Bronchial epithelial cell (primary cell): ENCODE results near the gene HENMT1. TPM values are rescaled to one million over a fixed set of nuclear protein-coding genes. Genes with fewer than 3 reads are reported as not detected.
"Not testable (repeated sequence)": the region's sequence is repeated elsewhere in the genome, so short reads cannot be mapped to it uniquely, and the experiment has no call there.

ENCODE experiments used
- DNase-seq: peaks from one replicate; pipeline ENCODE4 v3.0.0-alpha.2; 2010; ENCODE audit warnings: low read depth
- FAIRE-seq: peaks from 2 replicates; lab custom pipeline; 2011; peaks lifted over from hg19 to GRCh38; lab: Jason Lieb, UNC
- H3K27me3 ChIP-seq: 2 replicates; pipeline ENCODE4 v1.5.1; 2011; ENCODE audit warnings: low read length; ENCODE audit not compliant: control insufficient read depth, insufficient read depth
- H3K36me3 ChIP-seq: 2 replicates; pipeline ENCODE4 v1.5.1; 2011; ENCODE audit warnings: low read length; ENCODE audit not compliant: control insufficient read depth, insufficient read depth
- H3K4me3 ChIP-seq: 2 replicates; pipeline ENCODE4 v1.5.1; 2011; ENCODE audit warnings: mild to moderate bottlenecking, low read depth, low read length, control low read depth
- total RNA-seq: library from RNA; depleted of rRNA; stranded (reverse); fragments of >200 nt; gene quantifications from 2 replicates; pipeline ENCODE4 v1.2.1, GENCODE V29; 2014
- TF ChIP-seq, protein P1 (sequence below): IDR thresholded peaks from 2 replicates; pipeline ENCODE4 v1.5.1; 2011; ENCODE audit warnings: mild to moderate bottlenecking, moderate library complexity, low read length, control low read depth, inconsistent platforms; ENCODE audit not compliant: insufficient read depth, severe bottlenecking

Gene HENMT1
- total RNA-seq, 1 donor from 2014 or later, result 1.1 TPM

- no peak for FAIRE-seq
- H3K4me3 ChIP-seq, result no peak overlapping the region
Measured at GRCh38 chr1:108646648-108647269, 14.1 kb downstream of the HENMT1 start.

GRCh38 chr1:108646265-108646647 lies 14.6 kb downstream of the HENMT1 start:
- Histone ChIP-seq H3K36me3 (no peaks in the 10 kb centered on the region), H3K27me3 (no peaks in the 10 kb centered on the region), H3K4me3 (no peak overlapping the region)
- TF ChIP-seq, protein P1, sequence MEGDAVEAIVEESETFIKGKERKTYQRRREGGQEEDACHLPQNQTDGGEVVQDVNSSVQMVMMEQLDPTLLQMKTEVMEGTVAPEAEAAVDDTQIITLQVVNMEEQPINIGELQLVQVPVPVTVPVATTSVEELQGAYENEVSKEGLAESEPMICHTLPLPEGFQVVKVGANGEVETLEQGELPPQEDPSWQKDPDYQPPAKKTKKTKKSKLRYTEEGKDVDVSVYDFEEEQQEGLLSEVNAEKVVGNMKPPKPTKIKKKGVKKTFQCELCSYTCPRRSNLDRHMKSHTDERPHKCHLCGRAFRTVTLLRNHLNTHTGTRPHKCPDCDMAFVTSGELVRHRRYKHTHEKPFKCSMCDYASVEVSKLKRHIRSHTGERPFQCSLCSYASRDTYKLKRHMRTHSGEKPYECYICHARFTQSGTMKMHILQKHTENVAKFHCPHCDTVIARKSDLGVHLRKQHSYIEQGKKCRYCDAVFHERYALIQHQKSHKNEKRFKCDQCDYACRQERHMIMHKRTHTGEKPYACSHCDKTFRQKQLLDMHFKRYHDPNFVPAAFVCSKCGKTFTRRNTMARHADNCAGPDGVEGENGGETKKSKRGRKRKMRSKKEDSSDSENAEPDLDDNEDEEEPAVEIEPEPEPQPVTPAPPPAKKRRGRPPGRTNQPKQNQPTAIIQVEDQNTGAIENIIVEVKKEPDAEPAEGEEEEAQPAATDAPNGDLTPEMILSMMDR, result no peak
- no peak for DNase-seq
- no peak for FAIRE-seq

More at GRCh38 chr1:108646648-108647269, 14.1 kb downstream of the HENMT1 start:
- peak; percentile 63 for DNase-seq
- TF ChIP-seq, protein P1, result no peak
- Histone ChIP-seq H3K27me3 (no peaks in the 10 kb centered on the region), H3K36me3 (no peaks in the 10 kb centered on the region)

DNA sequence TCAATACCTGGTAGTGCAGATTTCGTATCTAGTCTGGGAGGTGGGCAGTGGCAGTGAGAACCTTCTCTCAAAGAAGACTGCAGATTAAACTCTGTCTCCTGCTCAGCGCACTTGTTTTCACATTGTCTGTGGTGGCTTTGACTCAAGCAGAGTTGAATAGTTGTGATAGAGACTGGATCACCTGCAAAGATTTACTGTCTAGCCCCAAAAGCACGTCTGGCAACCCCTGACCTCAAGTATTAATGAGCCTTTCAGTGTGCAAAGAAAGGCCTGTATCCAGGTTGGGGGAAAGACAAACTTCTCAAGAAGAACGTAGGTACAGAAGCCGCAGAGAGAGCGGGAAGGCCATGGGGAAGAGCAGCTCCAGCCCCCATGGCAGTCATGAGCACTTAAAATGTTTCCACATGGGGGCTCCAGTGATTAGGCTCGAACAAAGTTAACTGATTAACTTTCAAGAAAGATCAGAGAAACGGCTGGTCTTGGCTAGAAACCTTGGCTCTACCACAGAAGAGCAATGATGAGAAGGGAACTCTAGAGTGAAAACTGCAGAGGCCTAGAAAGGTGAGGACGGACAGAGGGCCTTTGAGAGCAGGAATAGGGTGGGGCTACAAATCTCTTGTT lies 15.2 kb downstream of the HENMT1 start:
- no peak for DNase-seq
- Histone ChIP-seq H3K4me3 (no peak overlapping the region), H3K27me3 (no peaks in the 10 kb centered on the region), H3K36me3 (no peaks in the 10 kb centered on the region)
- TF ChIP-seq, protein P1, result no peak
- no peak for FAIRE-seq

- H3K27me3 ChIP-seq, result no peaks in the 10 kb centered on the region
- no peaks in the 10 kb centered on the region for H3K36me3 ChIP-seq
- FAIRE-seq (no peak), DNase-seq (no peak)
- TF ChIP-seq, protein P1, result no peak
- H3K4me3 ChIP-seq, result no peak overlapping the region
Measured at GRCh38 chr1:108644984-108645383, 15.9 kb downstream of the HENMT1 start.

DNA sequence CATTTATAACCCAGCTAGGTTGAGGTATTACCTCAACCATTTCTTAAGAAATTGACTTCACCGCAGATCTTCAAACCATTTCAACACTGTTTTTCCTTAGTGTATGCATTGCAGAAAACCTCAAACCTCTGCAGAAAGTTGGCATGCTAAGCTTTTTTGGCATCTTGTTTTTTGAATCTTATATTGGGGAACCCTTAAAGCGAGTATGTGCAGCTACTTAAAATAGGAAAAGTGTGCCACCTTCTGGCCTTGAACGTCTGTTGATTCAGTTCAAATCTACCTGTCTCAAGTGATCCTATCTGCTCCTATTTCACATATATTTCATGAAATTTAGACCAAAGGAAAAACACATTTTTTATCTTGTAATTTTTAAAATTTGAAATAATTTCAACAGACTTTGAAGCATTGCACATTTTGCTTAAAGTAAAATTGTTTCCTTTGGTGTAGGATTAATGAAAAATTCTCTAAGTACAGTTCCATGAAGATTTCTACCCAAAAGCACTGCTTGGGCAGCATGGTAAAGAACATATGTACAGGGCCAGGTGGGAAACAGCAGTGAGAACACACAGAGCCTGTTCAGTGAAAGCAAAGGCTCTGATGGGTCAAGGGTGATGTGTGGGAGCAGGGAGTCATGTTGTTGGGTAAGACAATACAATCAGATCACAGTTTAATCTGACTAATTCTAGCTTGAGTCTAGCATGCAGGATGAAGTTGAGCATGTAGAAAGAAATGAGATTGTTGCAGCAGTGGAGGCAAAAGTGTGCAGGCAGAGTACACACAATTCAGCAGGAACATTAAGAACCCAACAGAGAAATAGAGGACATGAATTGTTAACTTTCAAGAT lies 17.2 kb downstream of the HENMT1 start:
- TF ChIP-seq, protein P1, result peak; percentile 61
- Histone ChIP-seq H3K4me3 (no peak overlapping the region), H3K36me3 (no peaks in the 10 kb centered on the region), H3K27me3 (no peaks in the 10 kb centered on the region)
- FAIRE-seq (no peak), DNase-seq (peak; percentile 68)

DNA sequence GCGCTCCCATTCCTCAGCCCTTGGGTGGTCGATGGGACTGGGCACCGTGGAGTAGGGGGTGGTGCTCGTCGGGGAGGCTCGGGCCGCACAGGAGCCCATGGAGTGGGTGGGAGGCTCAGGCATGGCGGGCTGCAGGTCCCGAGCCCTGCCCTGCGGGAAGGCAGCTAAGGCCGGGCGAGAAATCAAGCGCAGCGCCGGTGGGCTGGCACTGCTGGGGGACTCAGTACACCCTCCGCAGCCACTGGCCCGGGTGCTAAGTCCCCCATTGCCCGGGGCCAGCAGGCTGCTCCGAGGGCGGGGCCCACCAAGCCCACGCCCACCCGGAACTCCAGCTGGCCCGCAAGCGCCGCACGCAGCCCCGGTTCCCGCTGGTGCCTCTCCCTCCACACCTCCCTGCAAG lies 20.0 kb downstream of the HENMT1 start:
- not testable (repeated sequence) for H3K27me3 ChIP-seq, DNase-seq, FAIRE-seq, H3K36me3 ChIP-seq, H3K4me3 ChIP-seq
